ENCODE results near the gene ATP9A.

GRCh38 chr20:51810155-51811041 lies 42.2 kb upstream of the ATP9A start:
- TF ChIP-seq, protein P1, sequence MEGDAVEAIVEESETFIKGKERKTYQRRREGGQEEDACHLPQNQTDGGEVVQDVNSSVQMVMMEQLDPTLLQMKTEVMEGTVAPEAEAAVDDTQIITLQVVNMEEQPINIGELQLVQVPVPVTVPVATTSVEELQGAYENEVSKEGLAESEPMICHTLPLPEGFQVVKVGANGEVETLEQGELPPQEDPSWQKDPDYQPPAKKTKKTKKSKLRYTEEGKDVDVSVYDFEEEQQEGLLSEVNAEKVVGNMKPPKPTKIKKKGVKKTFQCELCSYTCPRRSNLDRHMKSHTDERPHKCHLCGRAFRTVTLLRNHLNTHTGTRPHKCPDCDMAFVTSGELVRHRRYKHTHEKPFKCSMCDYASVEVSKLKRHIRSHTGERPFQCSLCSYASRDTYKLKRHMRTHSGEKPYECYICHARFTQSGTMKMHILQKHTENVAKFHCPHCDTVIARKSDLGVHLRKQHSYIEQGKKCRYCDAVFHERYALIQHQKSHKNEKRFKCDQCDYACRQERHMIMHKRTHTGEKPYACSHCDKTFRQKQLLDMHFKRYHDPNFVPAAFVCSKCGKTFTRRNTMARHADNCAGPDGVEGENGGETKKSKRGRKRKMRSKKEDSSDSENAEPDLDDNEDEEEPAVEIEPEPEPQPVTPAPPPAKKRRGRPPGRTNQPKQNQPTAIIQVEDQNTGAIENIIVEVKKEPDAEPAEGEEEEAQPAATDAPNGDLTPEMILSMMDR (IDR thresholded peaks at IDR 0.05; ENCODE audit: insufficient read depth, low read length), result no peak
- TF ChIP-seq, protein P2, sequence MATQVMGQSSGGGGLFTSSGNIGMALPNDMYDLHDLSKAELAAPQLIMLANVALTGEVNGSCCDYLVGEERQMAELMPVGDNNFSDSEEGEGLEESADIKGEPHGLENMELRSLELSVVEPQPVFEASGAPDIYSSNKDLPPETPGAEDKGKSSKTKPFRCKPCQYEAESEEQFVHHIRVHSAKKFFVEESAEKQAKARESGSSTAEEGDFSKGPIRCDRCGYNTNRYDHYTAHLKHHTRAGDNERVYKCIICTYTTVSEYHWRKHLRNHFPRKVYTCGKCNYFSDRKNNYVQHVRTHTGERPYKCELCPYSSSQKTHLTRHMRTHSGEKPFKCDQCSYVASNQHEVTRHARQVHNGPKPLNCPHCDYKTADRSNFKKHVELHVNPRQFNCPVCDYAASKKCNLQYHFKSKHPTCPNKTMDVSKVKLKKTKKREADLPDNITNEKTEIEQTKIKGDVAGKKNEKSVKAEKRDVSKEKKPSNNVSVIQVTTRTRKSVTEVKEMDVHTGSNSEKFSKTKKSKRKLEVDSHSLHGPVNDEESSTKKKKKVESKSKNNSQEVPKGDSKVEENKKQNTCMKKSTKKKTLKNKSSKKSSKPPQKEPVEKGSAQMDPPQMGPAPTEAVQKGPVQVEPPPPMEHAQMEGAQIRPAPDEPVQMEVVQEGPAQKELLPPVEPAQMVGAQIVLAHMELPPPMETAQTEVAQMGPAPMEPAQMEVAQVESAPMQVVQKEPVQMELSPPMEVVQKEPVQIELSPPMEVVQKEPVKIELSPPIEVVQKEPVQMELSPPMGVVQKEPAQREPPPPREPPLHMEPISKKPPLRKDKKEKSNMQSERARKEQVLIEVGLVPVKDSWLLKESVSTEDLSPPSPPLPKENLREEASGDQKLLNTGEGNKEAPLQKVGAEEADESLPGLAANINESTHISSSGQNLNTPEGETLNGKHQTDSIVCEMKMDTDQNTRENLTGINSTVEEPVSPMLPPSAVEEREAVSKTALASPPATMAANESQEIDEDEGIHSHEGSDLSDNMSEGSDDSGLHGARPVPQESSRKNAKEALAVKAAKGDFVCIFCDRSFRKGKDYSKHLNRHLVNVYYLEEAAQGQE (IDR thresholded peaks at IDR 0.05; ENCODE audit: insufficient replicate concordance, low read depth), result no peak
- TF ChIP-seq GABPA (IDR thresholded peaks at IDR 0.05; ENCODE audit: low read depth) (no peak), SPI1 (IDR thresholded peaks at IDR 0.05; ENCODE audit: borderline replicate concordance, low read depth) (no peak)

Measured in HL-60 (cell line).